ENCODE results near the gene PRKACB.

The PRKACB gene

DNA sequence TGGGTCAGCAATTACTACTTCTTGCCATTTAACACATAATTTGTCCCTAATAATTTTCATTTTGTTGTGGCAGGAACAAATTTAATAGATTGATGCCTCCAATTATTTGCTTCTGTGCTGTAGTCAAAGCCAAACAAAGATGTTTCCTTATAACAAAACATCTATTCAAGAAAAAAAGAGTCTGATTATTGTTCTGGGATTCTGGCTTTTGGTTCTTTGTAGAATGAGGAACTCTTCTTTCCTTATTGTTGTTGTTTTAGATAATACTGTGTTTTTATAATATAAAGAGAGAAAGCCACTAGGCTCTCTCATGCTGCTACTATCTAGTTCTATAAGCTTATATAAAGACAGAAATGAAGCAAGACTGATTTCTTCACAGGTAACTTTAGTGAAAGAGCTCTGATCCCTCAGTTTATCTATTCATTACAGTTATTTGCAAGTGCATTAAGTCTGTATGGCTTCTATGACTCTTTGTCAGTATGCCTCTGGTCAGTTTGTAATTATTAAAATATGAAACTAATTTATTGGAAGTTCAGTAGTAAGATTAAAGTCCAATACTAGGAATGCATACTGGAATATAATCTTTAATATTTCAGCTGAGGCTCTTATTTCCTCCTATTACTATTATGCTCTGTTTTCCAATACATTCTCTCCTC lies 37.4 kb downstream of the PRKACB start:
- Histone ChIP-seq H3K9ac (ENCODE audit: low read length) (no peak overlapping the region), H3K4me1 (ENCODE audit: insufficient read depth, low read length) (no peaks in the 10 kb centered on the region), H3K4me3 (ENCODE audit: low read depth in 1 of 2, low read length in 2 of 2) (no peak overlapping the region), H3K9me3 (ENCODE audit: low read length) (no peaks in the 10 kb centered on the region), H3K27ac (ENCODE audit: low read depth, low read length) (no peak overlapping the region), H3K27me3 (ENCODE audit: control insufficient read depth in 1 of 2, insufficient read depth in 2 of 2, low read length in 2 of 2) (no peaks in the 10 kb centered on the region), H3K36me3 (ENCODE audit: insufficient read depth, low read length) (peaks cover 6% of the 10 kb centered on the region)

DNA sequence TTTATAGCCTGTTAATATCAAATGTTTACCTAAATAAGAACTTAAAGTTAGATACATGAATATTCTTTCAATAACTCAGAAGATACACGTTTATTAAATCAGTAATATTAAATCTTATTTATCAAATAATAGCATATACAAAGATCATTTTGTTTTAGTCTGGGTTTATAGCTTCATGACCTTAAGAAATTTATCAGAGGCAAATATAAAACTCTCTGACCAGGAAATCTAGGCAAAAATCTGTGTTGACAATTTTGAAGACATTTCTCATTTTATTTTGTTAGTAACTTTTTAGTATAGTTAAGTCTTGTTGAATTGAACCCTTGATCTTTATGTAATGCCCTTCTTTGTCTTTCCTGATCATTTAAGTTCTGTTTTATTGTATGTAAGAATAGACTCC lies 46.4 kb downstream of the PRKACB start:
- Histone ChIP-seq H3K9me3 (ENCODE audit: low read length) (peaks cover 24% of the 10 kb centered on the region), H3K4me3 (ENCODE audit: low read depth in 1 of 2, low read length in 2 of 2) (no peak overlapping the region), H3K36me3 (ENCODE audit: insufficient read depth, low read length) (no peaks in the 10 kb centered on the region), H3K27me3 (ENCODE audit: control insufficient read depth in 1 of 2, insufficient read depth in 2 of 2, low read length in 2 of 2) (no peaks in the 10 kb centered on the region), H3K27ac (ENCODE audit: low read depth, low read length) (no peak overlapping the region), H3K4me1 (ENCODE audit: insufficient read depth, low read length) (no peaks in the 10 kb centered on the region), H3K9ac (ENCODE audit: low read length) (no peak overlapping the region)

GRCh38 chr1:84192681-84193080 lies 48.6 kb downstream of the PRKACB start:
- peaks cover 8% of the 10 kb centered on the region for H3K36me3 ChIP-seq (ENCODE audit: insufficient read depth, low read length)
- H3K9me3 ChIP-seq (ENCODE audit: low read length), result peaks cover 24% of the 10 kb centered on the region
- H3K4me3 ChIP-seq (ENCODE audit: low read depth in 1 of 2, low read length in 2 of 2), result no peak overlapping the region
- H3K4me1 ChIP-seq (ENCODE audit: insufficient read depth, low read length), result no peaks in the 10 kb centered on the region
- H3K27ac ChIP-seq (ENCODE audit: low read depth, low read length), result no peak overlapping the region
- no peak overlapping the region for H3K9ac ChIP-seq (ENCODE audit: low read length)
- H3K27me3 ChIP-seq (ENCODE audit: control insufficient read depth in 1 of 2, insufficient read depth in 2 of 2, low read length in 2 of 2), result no peaks in the 10 kb centered on the region

- H3K36me3 ChIP-seq (ENCODE audit: insufficient read depth, low read length), result peaks cover 8% of the 10 kb centered on the region
These were observed 54.8 kb downstream of the PRKACB start for GRCh38 chr1:84198832-84199231.

DNA sequence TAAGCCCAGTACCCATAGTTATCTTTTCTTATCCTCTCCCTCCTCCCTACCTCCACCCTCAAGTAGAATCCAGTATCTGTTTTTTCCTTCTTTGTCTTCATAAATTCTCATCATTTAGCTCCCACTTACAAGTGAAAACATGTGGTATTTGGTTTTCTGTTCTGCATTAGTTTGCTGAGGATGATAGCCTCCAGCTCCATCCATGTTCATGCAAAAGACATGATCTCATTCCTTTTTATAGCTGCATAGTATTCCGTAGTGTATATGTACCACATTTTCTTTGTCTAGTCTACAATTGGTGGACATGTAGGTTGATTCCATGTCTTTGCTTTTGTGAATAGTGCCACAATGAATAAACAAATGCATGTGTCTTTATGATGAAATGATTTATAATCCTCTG lies 55.2 kb downstream of the PRKACB start:
- H3K4me3 ChIP-seq (ENCODE audit: low read depth in 1 of 2, low read length in 2 of 2), result no peak overlapping the region
- H3K4me1 ChIP-seq (ENCODE audit: insufficient read depth, low read length), result no peaks in the 10 kb centered on the region
- no peak overlapping the region for H3K27ac ChIP-seq (ENCODE audit: low read depth, low read length)
- peaks cover 8% of the 10 kb centered on the region for H3K36me3 ChIP-seq (ENCODE audit: insufficient read depth, low read length)
- H3K9ac ChIP-seq (ENCODE audit: low read length), result no peak overlapping the region
- no peaks in the 10 kb centered on the region for H3K9me3 ChIP-seq (ENCODE audit: low read length)
- no peaks in the 10 kb centered on the region for H3K27me3 ChIP-seq (ENCODE audit: control insufficient read depth in 1 of 2, insufficient read depth in 2 of 2, low read length in 2 of 2)

More at GRCh38 chr1:84198832-84199231, 54.8 kb downstream of the PRKACB start:
- H3K27ac ChIP-seq (ENCODE audit: low read depth, low read length), result no peak overlapping the region
- H3K4me3 ChIP-seq (ENCODE audit: low read depth in 1 of 2, low read length in 2 of 2), result no peak overlapping the region
- H3K9ac ChIP-seq (ENCODE audit: low read length), result no peak overlapping the region
- H3K4me1 ChIP-seq (ENCODE audit: insufficient read depth, low read length), result no peaks in the 10 kb centered on the region
- H3K9me3 ChIP-seq (ENCODE audit: low read length), result no peaks in the 10 kb centered on the region
- no peaks in the 10 kb centered on the region for H3K27me3 ChIP-seq (ENCODE audit: control insufficient read depth in 1 of 2, insufficient read depth in 2 of 2, low read length in 2 of 2)

- Histone ChIP-seq H3K4me1 (ENCODE audit: insufficient read depth, low read length) (no peaks in the 10 kb centered on the region), H3K27ac (ENCODE audit: low read depth, low read length) (no peak overlapping the region), H3K27me3 (ENCODE audit: control insufficient read depth in 1 of 2, insufficient read depth in 2 of 2, low read length in 2 of 2) (no peaks in the 10 kb centered on the region)
These were observed 58.1 kb downstream of the PRKACB start for GRCh38 chr1:84202126-84202525.

DNA sequence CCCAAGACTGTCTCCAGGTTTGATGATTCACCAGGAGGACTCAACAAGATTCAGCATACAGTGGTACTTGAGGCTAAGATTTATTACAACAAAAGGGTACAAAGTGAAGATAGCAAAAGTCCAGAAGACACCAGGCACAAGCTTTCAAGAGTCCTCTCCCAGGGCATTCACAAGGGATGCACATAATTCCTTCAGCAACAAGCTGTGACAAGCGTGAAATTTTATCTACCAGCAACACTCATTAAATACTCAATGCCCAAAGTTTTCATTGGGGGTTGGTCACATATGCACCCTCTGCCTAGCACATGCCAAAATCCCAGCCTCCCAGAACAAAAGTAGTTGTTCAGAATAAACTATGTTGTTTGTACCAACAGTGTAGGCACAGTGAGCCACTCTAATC lies 62.3 kb downstream of the PRKACB start:
- Histone ChIP-seq H3K9me3 (ENCODE audit: low read length) (no peaks in the 10 kb centered on the region), H3K9ac (ENCODE audit: low read length) (no peak overlapping the region), H3K4me1 (ENCODE audit: insufficient read depth, low read length) (no peaks in the 10 kb centered on the region), H3K27me3 (ENCODE audit: control insufficient read depth in 1 of 2, insufficient read depth in 2 of 2, low read length in 2 of 2) (no peaks in the 10 kb centered on the region), H3K36me3 (ENCODE audit: insufficient read depth, low read length) (peaks cover 6% of the 10 kb centered on the region), H3K4me3 (ENCODE audit: low read depth in 1 of 2, low read length in 2 of 2) (no peak overlapping the region), H3K27ac (ENCODE audit: low read depth, low read length) (no peak overlapping the region)

More at GRCh38 chr1:84202126-84202525, 58.1 kb downstream of the PRKACB start:
- peaks cover 7% of the 10 kb centered on the region for H3K36me3 ChIP-seq (ENCODE audit: insufficient read depth, low read length)
- H3K4me3 ChIP-seq (ENCODE audit: low read depth in 1 of 2, low read length in 2 of 2), result no peak overlapping the region
- no peak overlapping the region for H3K9ac ChIP-seq (ENCODE audit: low read length)
- no peaks in the 10 kb centered on the region for H3K9me3 ChIP-seq (ENCODE audit: low read length)

- H3K4me3 ChIP-seq (ENCODE audit: low read depth in 1 of 2, low read length in 2 of 2), result no peak overlapping the region
- H3K36me3 ChIP-seq (ENCODE audit: insufficient read depth, low read length), result peaks cover 6% of the 10 kb centered on the region
- H3K9ac ChIP-seq (ENCODE audit: low read length), result no peak overlapping the region
- no peaks in the 10 kb centered on the region for H3K27me3 ChIP-seq (ENCODE audit: control insufficient read depth in 1 of 2, insufficient read depth in 2 of 2, low read length in 2 of 2)
- H3K9me3 ChIP-seq (ENCODE audit: low read length), result no peaks in the 10 kb centered on the region
- H3K27ac ChIP-seq (ENCODE audit: low read depth, low read length), result no peak overlapping the region
- H3K4me1 ChIP-seq (ENCODE audit: insufficient read depth, low read length), result no peaks in the 10 kb centered on the region
These were observed 64.9 kb downstream of the PRKACB start for GRCh38 chr1:84208935-84209334.

DNA sequence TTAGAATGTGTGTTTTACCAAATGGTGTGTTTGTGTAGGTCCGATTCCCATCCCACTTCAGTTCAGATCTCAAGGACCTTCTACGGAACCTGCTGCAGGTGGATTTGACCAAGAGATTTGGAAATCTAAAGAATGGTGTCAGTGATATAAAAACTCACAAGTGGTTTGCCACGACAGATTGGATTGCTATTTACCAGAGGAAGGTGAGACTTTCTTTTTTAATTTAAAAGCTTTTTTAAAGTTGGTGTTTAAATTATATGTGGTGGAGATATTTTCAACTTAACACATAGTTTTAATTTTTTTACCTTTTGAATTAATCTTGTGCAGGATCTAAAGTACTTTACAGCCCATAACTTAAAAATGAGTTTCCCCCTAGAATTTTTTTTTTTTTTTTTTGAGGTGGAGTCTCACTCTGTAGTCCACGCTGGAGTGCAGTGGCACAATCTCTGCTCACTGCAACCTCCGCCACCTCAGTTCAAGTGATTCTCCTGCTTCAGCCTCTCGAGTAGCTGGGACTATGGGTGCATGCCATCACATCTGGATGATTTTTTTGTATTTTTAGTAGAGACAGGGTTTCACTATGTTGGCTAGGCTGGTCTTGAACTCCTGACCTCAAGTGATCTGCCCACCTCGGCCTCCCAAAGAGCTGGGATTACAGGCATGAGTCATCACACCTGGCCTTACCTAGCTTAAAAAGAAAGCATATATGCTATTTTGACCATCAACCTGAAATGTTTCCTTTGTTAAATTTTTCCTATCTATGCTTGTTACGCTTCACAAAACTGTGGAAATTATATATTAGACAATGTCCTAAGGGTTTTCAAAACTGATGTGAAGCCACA lies 70.3 kb downstream of the PRKACB start:
- Histone ChIP-seq H3K4me1 (ENCODE audit: insufficient read depth, low read length) (no peaks in the 10 kb centered on the region), H3K9me3 (ENCODE audit: low read length) (no peaks in the 10 kb centered on the region), H3K27ac (ENCODE audit: low read depth, low read length) (no peak overlapping the region), H3K4me3 (ENCODE audit: low read depth in 1 of 2, low read length in 2 of 2) (no peak overlapping the region), H3K27me3 (ENCODE audit: control insufficient read depth in 1 of 2, insufficient read depth in 2 of 2, low read length in 2 of 2) (no peaks in the 10 kb centered on the region), H3K9ac (ENCODE audit: low read length) (no peak overlapping the region), H3K36me3 (ENCODE audit: insufficient read depth, low read length) (peaks cover 9% of the 10 kb centered on the region)

- Histone ChIP-seq H3K9ac (ENCODE audit: low read length) (no peak overlapping the region), H3K27ac (ENCODE audit: low read depth, low read length) (no peak overlapping the region), H3K4me1 (ENCODE audit: insufficient read depth, low read length) (no peaks in the 10 kb centered on the region), H3K4me3 (ENCODE audit: low read depth in 1 of 2, low read length in 2 of 2) (no peak overlapping the region), H3K36me3 (ENCODE audit: insufficient read depth, low read length) (peaks cover 9% of the 10 kb centered on the region), H3K9me3 (ENCODE audit: low read length) (no peaks in the 10 kb centered on the region), H3K27me3 (ENCODE audit: control insufficient read depth in 1 of 2, insufficient read depth in 2 of 2, low read length in 2 of 2) (no peaks in the 10 kb centered on the region)
These were observed 73.2 kb downstream of the PRKACB start for GRCh38 chr1:84217239-84217638.

DNA sequence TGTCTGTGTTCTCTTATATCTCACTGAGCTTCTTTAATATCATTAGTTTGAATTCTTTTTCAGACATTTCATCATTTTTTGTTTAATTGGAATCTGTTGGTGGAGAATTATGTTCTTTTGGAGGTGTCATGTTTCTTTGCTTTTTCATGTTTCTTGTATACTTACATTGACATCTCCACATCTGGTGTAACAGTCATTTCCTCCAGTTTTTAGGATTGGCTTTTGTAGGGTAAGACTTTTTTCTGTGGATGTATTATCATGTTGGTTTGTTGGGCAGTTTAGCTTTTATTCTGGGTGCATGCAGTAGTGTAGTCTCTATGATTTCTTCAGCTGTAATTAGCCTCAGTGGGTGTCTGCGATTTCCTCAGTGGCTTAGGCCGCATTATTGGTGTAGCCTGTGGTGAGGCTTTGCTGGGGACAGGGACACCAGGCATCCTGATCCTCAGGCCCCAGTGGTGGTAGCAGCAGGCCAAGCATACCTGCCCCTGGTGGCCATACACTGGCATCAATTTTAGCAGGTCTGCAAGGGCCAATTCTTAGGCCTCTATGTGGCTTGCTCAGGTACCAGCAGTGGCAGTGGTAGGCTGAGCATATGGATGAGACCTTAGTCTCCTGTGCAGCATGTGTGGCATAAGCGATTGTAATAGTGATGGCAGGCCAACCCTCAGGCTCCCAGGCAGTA lies 79.8 kb downstream of the PRKACB start:
- Histone ChIP-seq H3K9me3 (ENCODE audit: low read length) (no peaks in the 10 kb centered on the region), H3K4me1 (ENCODE audit: insufficient read depth, low read length) (no peaks in the 10 kb centered on the region), H3K27me3 (ENCODE audit: control insufficient read depth in 1 of 2, insufficient read depth in 2 of 2, low read length in 2 of 2) (no peaks in the 10 kb centered on the region), H3K27ac (ENCODE audit: low read depth, low read length) (no peak overlapping the region), H3K36me3 (ENCODE audit: insufficient read depth, low read length) (peaks cover 5% of the 10 kb centered on the region), H3K4me3 (ENCODE audit: low read depth in 1 of 2, low read length in 2 of 2) (no peak overlapping the region), H3K9ac (ENCODE audit: low read length) (no peak overlapping the region)

All from muscle layer of colon (tissue), 2 donors.